Cardiac muscle cell (in vitro differentiated cells and primary cell): ENCODE measurements around the gene TMEM52B. TPM values are rescaled to one million over a fixed set of nuclear protein-coding genes. Genes with fewer than 3 reads are reported as not detected.
A peak's percentile ranks its signal among the peaks of the same experiment; 100 is the strongest.
"Not testable (repeated sequence)": the region's sequence is repeated elsewhere in the genome, so short reads cannot be mapped to it uniquely, and the experiment has no call there.

Experiments
- DNase-seq, 2 donors: peaks; one replicate each; pipeline versions ENCODE4 v3.0.0 to v3.0.0-alpha.2; 2010 to 2017; ENCODE audit warnings: low read depth in 1 of 2, low spot score in 1 of 2
- H3K27ac ChIP-seq: fragments of 200-600 bp; sonication (generic); 2 replicates; pipeline ENCODE4 v1.5.1; 2016
- H3K27me3 ChIP-seq: fragments of 200-600 bp; sonication (generic); 2 replicates; pipeline ENCODE4 v1.6.0; 2016; ENCODE audit warnings: control low read depth
- H3K36me3 ChIP-seq: fragments of 200-600 bp; sonication (generic); 2 replicates; pipeline ENCODE4 v1.5.1; 2016; ENCODE audit warnings: control low read depth
- H3K4me1 ChIP-seq: fragments of 200-600 bp; sonication (generic); 2 replicates; pipeline ENCODE4 v1.8.1; 2017; ENCODE audit warnings: low read depth, mild to moderate bottlenecking, mixed run types
- H3K4me3 ChIP-seq: fragments of 200-600 bp; sonication (generic); 2 replicates; pipeline ENCODE4 v1.5.1; 2016; ENCODE audit warnings: mild to moderate bottlenecking
- H3K9me3 ChIP-seq: fragments of 200-600 bp; sonication (generic); 2 replicates; pipeline ENCODE4 v1.5.1; 2017; ENCODE audit warnings: low read depth, mild to moderate bottlenecking, control low read depth
- polyA plus RNA-seq: library from polyadenylated mRNA; unstranded; fragments of >200 nt; fragmentation: Nextera tagmentation; extraction: Ambion mirVana; gene quantifications from 2 replicates; pipeline ENCODE4 v1.2.1, GENCODE V29; 2016
- total RNA-seq: library from RNA; depleted of rRNA; stranded (reverse); fragments of >200 nt; gene quantifications from 2 replicates; pipeline ENCODE4 v1.2.3, GENCODE V29; 2016
- TF ChIP-seq, protein P1 (sequence below): IDR thresholded peaks from 2 replicates; pipeline ENCODE4 v1.5.1; 2012; ENCODE audit warnings: low read depth, mild to moderate bottlenecking, low read length

TMEM52B gene
- total and polyA plus RNA-seq, 2 experiments from 2014 or later: not detected

DNA sequence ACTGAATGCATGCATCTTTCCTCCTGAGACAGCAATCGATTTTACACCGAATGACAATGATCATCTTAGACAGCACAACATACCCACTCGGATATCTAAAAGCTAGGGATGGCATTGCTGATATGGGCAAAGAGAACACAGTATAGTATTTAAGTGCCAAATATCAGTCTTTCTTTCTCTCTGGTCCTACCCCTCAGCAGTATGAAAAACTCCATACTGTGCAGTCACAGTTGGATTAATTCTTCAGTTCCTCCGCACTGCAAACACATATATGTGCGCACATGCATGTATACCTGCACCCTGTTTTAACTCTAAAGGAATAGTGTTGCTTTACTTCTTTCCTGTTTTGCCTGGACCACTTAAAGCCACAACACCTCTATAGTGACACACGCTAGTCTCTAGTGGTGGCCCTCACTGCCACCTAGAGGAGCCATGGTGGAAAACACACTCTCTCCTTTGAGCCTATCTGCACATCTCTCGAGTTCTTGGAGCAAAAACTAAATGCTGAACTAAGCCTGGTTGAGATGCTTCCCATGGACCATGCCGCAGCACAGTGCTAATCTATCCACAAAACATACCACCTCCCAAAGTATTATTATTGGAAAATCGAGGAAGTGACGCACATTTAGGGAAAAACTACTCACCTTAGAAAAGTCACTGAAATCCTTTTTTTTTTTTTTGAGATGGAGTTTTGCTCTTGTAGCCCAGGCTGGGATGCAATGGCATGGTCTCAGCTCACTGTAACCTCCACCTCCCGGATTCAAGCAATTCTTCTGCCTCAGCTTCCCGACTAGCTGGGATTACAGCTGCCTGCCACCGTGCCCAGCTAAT is 11.9 kb downstream of the TMEM52B start:
- DNase-seq: peak; percentile 56 to 72
- Histone ChIP-seq H3K9me3 (no peaks in the 10 kb centered on the region), H3K4me1 (no peaks in the 10 kb centered on the region), H3K36me3 (no peaks in the 10 kb centered on the region), H3K4me3 (no peak overlapping the region), H3K27me3 (no peaks in the 10 kb centered on the region), H3K27ac (no peak overlapping the region)
- TF ChIP-seq, protein P1, sequence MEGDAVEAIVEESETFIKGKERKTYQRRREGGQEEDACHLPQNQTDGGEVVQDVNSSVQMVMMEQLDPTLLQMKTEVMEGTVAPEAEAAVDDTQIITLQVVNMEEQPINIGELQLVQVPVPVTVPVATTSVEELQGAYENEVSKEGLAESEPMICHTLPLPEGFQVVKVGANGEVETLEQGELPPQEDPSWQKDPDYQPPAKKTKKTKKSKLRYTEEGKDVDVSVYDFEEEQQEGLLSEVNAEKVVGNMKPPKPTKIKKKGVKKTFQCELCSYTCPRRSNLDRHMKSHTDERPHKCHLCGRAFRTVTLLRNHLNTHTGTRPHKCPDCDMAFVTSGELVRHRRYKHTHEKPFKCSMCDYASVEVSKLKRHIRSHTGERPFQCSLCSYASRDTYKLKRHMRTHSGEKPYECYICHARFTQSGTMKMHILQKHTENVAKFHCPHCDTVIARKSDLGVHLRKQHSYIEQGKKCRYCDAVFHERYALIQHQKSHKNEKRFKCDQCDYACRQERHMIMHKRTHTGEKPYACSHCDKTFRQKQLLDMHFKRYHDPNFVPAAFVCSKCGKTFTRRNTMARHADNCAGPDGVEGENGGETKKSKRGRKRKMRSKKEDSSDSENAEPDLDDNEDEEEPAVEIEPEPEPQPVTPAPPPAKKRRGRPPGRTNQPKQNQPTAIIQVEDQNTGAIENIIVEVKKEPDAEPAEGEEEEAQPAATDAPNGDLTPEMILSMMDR: peak; percentile 83

DNA sequence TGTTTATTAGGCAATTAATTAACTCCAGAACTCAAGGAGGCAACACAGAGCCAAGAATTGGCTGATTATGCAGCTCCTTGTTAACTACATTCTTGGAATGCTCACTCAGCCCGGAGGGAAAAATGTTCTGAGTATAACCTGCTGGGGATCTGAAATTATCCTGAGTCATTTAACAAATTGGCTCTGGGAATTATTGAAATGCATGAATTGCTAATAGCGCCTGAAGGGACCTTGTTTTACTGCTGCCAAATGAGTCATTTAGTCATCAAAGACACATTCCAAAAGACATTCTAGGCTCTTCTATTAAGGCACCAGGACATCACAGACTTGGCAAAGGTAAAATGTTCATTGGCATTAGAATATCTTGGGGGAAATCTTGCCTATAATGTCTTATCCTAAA is 13.0 kb downstream of the TMEM52B start:
- H3K4me3 ChIP-seq: no peak overlapping the region
- no peak for DNase-seq
- no peaks in the 10 kb centered on the region for H3K9me3 ChIP-seq
- no peak overlapping the region for H3K27ac ChIP-seq
- TF ChIP-seq, protein P1: no peak
- no peaks in the 10 kb centered on the region for H3K4me1 ChIP-seq
- H3K27me3 ChIP-seq: no peaks in the 10 kb centered on the region
- H3K36me3 ChIP-seq: no peaks in the 10 kb centered on the region

DNA sequence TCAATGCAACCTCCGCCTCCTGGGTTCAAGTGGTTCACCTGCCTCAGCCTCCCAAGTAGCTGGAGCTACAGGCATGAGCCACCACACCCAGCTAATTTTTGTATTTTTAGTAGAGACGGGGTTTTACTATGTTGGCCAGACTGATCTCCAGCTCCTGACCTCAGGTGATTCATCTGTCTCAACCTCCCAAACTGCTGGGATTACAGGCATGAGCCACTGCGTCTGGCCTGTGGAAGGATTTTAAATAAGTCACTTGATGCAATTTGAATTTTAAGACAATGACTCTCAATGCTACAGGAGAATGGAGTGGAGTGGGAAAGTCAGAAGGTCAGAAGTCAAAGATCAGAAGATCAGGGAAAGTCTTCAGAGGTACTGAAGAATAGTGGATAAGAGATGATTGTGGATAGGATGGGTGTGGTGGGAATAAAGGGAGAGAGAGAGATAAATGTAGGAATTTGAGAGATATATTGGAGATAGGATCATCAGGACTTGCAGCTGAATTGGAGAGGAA is 15.4 kb downstream of the TMEM52B start:
- H3K36me3 ChIP-seq: no peaks in the 10 kb centered on the region
- H3K27me3 ChIP-seq: no peaks in the 10 kb centered on the region
- TF ChIP-seq, protein P1: no peak
- no peaks in the 10 kb centered on the region for H3K9me3 ChIP-seq
- H3K27ac ChIP-seq: no peak overlapping the region
- H3K4me1 ChIP-seq: no peaks in the 10 kb centered on the region
- no peak overlapping the region for H3K4me3 ChIP-seq
- DNase-seq: no peak

DNA sequence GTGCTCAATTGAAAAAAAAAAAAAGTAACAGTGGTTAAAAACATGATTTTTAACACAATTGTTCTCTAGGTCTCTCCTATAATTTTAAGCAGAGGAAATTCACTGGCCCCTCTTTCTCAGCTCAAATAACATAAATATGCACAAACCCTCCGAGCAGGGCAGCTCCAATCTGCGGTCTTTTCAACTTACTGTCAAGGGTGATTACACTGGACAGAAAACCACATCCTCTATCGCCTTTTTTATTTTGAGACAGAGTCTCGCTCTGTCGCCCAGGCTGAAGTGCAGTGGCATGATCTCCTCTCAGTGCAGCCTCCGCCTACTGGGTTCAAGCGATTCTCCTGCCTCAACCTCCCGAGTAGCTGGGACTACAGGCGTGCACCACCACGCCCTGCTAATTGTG is 17.4 kb downstream of the TMEM52B start:
- no peak for DNase-seq
- no peak overlapping the region for H3K27ac ChIP-seq
- no peaks in the 10 kb centered on the region for H3K4me1 ChIP-seq
- TF ChIP-seq, protein P1: no peak
- H3K36me3 ChIP-seq: no peaks in the 10 kb centered on the region
- no peaks in the 10 kb centered on the region for H3K27me3 ChIP-seq
- H3K4me3 ChIP-seq: no peak overlapping the region
- H3K9me3 ChIP-seq: no peaks in the 10 kb centered on the region

DNA sequence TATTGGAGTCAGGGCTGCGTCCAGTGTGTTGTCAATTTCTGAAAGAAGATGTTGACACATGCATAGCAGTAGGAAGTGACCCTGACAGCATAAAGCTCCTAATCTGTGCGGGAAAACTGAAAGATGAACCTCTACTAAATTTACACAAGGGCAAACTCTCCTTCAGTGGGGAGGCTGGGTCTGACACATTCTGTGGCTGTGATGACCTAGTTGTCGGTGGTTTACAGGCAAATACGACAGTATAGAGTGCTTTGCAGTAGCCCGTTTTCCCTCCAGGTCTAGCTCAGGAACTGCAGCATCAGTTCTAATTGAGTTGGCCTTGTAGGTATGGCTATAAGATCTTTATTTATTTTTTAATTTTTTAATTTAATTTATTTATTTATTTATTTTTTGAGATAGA is 19.0 kb downstream of the TMEM52B start:
- no peak for DNase-seq
- H3K27ac ChIP-seq: no peak overlapping the region
- H3K4me1 ChIP-seq: no peaks in the 10 kb centered on the region
- no peak overlapping the region for H3K4me3 ChIP-seq
- H3K36me3 ChIP-seq: no peaks in the 10 kb centered on the region
- no peaks in the 10 kb centered on the region for H3K27me3 ChIP-seq
- TF ChIP-seq, protein P1: no peak
- no peaks in the 10 kb centered on the region for H3K9me3 ChIP-seq

DNA sequence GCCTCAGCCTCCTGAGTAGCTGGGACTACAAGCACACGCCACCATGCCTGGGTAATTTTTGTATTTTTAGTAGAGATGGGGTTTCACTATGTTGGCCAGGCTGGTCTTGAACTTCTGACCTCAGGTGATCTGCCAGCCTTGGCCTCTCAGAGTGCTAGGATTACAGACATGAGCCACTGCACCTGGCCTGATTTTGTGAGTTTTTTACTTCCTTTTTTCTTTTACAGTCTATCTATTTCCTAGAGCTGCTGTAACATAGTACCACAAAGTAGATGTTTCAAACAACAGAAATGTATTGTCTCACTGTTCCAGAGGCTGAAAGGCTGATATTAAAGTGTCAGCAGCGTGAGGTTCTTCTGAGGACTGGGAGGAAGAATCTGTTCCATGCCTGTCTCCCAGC is 25.7 kb downstream of the TMEM52B start:
- not testable (repeated sequence) for H3K9me3 ChIP-seq, DNase-seq, H3K27me3 ChIP-seq, H3K4me3 ChIP-seq, H3K4me1 ChIP-seq, H3K36me3 ChIP-seq, H3K27ac ChIP-seq
